SJCRH30 (cell line): Measurements from ENCODE around the gene PIM3. TPM values are rescaled to one million over a fixed set of nuclear protein-coding genes. Genes with fewer than 3 reads are reported as not detected.

Experiments used
- DNase-seq, 2 experiments: peaks; one replicate each; pipeline ENCODE4 v3.0.0-alpha.2; 2015 to 2020
- H3K27ac ChIP-seq: fragments of 250-450 bp; sonication (Bioruptor Pico); 2 replicates; pipeline ENCODE4 v1.5.1; 2020; ENCODE audit warnings: mild to moderate bottlenecking, moderate library complexity
- H3K27me3 ChIP-seq: fragments of 250-450 bp; sonication (Bioruptor Pico); 2 replicates; pipeline ENCODE4 v1.5.1; 2020; ENCODE audit warnings: mild to moderate bottlenecking, moderate library complexity
- H3K36me3 ChIP-seq: fragments of 250-450 bp; sonication (Bioruptor Pico); 2 replicates; pipeline ENCODE4 v1.5.1; 2020; ENCODE audit warnings: mild to moderate bottlenecking, moderate library complexity
- H3K4me1 ChIP-seq: fragments of 250-450 bp; sonication (Bioruptor Pico); 2 replicates; pipeline ENCODE4 v1.5.1; 2020; ENCODE audit warnings: mild to moderate bottlenecking, moderate library complexity
- H3K4me3 ChIP-seq: fragments of 250-450 bp; sonication (Bioruptor Pico); 2 replicates; pipeline ENCODE4 v1.5.1; 2020; ENCODE audit warnings: mild to moderate bottlenecking, moderate library complexity
- H3K9me3 ChIP-seq: fragments of 250-450 bp; sonication (Bioruptor Pico); replicated peaks from 2 replicates; pipeline ENCODE4 v1.5.1; 2020; ENCODE audit warnings: mild to moderate bottlenecking, moderate library complexity
- total RNA-seq: library from RNA; depleted of rRNA; stranded (reverse); fragments of >200 nt; shearing (Covaris generic); gene quantifications from 2 replicates; pipeline ENCODE4 v1.2.3, GENCODE V29; 2014

The PIM3 gene
- total RNA-seq, 1 experiment from 2014 or later, result 51.2 TPM

DNA sequence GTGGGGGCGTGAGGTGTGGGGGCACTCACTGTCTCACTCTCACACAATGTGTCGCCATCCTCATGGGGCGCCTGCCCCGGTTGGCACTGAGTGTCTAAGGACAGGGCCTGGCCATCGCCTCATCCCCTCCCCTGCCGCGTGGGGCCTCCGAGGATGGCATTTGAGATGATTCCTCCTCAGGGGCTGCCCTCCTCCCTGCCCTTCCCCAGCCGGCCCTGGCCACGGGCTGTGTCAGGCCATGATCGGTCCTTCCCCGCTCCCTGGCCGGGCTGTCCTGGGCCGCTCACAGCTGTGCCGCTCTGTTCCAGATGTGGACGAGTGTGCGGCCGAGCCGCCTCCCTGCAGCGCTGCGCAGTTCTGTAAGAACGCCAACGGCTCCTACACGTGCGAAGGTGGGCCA lies 37.6 kb upstream of the PIM3 start:
- H3K4me1 ChIP-seq, result no peaks in the 10 kb centered on the region
- H3K4me3 ChIP-seq, result no peak overlapping the region
- H3K27ac ChIP-seq, result no peak overlapping the region
- H3K27me3 ChIP-seq, result no peaks in the 10 kb centered on the region
- no peak for DNase-seq
- H3K9me3 ChIP-seq, result no peaks in the 10 kb centered on the region
- no peaks in the 10 kb centered on the region for H3K36me3 ChIP-seq

DNA sequence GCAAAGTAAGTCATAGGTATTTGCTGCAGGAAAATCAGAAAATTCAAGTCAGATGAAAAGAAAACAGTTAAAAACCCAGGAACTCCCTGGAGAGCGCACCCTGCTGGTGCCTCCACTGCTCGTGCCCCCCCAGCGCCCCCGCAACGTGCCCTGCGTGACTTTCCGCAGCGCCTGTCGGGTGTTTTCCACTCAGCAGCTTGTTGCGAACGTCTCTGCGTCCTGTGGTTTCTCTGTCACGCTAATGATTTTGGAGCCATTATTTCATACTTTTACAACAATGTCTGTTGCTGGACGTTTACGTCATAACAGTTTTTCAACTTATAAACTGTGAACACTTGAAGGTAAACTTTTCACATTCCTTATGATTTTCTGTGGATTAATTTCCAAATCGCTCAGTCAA lies 37.1 kb upstream of the PIM3 start:
- DNase-seq, result no peak
- H3K4me3 ChIP-seq, result no peak overlapping the region
- H3K9me3 ChIP-seq, result no peaks in the 10 kb centered on the region
- no peaks in the 10 kb centered on the region for H3K36me3 ChIP-seq
- H3K4me1 ChIP-seq, result no peaks in the 10 kb centered on the region
- no peaks in the 10 kb centered on the region for H3K27me3 ChIP-seq
- no peak overlapping the region for H3K27ac ChIP-seq

DNA sequence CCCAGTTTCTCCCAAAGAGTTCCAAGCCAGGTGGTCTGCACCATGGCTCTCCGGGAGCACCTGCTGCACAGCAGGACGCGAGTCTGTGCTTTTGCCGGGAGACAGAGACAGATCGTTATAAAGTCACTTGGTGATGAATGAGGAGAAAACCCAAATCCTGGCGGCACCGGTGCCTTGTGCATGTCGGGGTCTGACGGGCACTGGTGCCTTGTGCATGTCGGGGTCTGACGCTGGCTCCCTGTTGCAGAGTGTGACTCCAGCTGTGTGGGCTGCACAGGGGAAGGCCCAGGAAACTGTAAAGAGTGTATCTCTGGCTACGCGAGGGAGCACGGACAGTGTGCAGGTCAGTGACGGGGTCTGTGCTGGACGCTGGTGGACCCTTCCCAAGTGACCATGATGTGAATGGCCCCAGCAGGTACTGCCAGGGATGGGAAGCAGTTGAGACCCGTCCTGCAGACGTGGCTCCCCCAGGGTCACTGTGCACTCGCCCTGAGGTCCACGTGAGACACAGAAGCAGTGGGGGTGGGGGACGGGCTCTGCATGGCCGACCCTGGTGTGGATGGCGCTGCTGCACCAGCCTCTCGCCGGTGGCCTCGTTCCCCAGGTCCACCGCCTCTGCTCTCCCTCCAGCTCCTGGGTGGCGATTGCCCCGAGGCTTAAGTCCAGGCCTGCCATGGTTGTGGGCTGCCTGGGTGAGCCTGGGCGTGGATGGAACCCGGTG lies 36.3 kb upstream of the PIM3 start:
- no peak overlapping the region for H3K4me3 ChIP-seq
- no peaks in the 10 kb centered on the region for H3K27me3 ChIP-seq
- H3K36me3 ChIP-seq, result no peaks in the 10 kb centered on the region
- DNase-seq, result no peak
- no peak overlapping the region for H3K27ac ChIP-seq
- no peaks in the 10 kb centered on the region for H3K4me1 ChIP-seq
- H3K9me3 ChIP-seq, result no peaks in the 10 kb centered on the region

DNA sequence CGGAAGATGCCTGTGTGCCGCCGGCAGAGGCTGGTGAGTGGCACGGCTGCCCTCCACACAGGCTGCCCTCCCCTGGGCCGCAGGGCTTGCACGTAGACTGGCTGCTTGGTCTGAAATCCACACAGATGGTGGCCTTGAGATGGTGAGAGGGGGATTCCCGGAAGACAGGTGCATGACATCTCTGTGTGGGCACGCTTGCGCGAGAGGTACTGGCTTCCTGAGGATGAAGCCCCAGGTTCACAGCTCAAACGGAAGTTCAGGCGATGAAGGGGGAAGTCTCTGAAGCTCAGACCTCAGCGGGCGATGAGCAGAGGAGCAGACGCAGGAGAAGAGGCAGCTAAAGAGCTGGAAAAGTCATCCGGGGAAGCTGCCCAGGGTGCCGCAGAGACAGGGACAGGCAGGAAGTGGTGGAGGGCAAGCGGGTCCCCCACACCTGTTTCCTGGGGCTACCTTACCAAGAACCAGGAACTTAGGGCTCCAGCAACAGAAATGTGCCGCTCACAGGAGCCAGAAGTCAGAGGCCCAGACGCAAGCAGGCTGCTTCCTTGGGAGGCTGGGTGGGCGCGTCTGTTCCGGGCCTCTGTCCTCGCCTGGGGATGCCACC lies 34.9 kb upstream of the PIM3 start:
- H3K4me3 ChIP-seq, result no peak overlapping the region
- H3K4me1 ChIP-seq, result no peaks in the 10 kb centered on the region
- no peak for DNase-seq
- no peaks in the 10 kb centered on the region for H3K9me3 ChIP-seq
- no peak overlapping the region for H3K27ac ChIP-seq
- H3K27me3 ChIP-seq, result no peaks in the 10 kb centered on the region
- no peaks in the 10 kb centered on the region for H3K36me3 ChIP-seq

DNA sequence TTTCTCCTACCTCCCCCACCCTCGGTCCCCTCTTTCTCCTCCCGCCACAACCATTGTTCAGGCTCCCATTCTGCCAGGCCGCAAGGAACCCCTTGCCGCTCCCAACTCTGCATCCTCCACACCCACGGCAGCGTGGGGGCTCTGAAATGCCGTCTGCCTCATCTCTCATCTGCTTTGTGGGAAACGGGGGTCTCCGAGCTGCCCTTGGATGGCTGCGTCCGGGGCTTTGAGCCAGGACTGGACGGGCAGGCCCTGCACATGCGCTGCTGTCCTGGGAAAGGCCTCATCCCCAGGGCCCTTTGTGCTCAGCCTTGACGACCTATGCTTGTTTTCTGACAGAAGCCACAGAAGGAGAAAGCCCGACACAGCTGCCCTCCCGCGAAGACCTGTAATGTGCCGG lies 33.7 kb upstream of the PIM3 start:
- DNase-seq, result no peak

DNA sequence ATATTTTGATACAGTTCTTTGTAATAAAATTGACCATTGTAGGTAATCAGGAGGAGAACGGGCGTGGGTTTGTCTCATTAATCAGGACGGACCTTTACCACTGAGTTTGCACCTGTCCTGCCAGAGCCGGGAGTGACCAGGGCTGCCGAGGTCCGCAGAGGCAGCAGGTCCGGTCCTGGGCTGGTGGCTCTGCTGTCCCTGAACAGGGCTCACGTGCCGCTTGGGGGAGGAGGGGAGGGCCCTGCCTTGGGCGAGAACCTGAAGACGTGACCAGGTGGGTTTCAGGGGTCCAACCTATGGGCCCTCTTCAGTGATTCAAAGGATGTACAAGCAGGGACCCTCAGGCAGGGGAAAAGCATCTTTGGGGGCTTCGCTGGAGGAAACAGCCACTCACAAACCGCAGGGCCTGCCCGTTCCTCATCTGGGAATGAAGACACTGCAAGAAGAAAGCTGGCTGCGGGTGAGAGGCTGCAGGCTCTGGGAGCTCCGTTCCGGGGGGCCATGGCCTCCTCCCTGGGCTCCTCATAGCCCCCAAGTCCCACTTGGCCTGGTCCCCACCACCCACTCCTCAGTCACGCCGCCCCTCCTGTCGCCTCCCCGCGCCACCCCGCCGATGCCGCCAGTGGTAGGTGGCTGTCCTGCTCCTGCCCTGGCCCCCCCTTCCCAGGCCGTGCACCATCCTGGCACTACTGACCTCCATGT lies 32.9 kb upstream of the PIM3 start:
- no peak for DNase-seq
- Histone ChIP-seq H3K9me3 (no peaks in the 10 kb centered on the region), H3K27ac (no peak overlapping the region)

More for the DNA sequence above, 33.7 kb upstream of the PIM3 start:
- Histone ChIP-seq H3K4me1 (peaks cover 8% of the 10 kb centered on the region), H3K36me3 (no peaks in the 10 kb centered on the region), H3K27ac (no peak overlapping the region), H3K9me3 (no peaks in the 10 kb centered on the region), H3K27me3 (no peaks in the 10 kb centered on the region), H3K4me3 (no peak overlapping the region)

DNA sequence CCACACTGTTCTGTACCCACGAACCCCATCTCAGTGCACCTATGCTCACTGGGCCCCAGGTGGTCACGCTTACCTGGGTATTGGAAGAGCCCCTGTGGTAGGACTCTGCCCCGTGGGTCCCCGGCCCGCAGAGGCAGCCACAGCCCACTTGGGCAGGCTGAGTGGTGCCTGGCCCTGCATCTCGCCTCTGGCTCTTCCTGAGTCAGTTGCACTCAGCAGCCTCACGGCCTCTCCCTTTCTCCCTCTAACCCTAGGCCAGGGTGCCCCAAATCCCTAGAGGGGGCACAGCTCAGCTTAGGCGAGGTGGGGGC lies 32.4 kb upstream of the PIM3 start:
- Histone ChIP-seq H3K9me3 (no peaks in the 10 kb centered on the region), H3K4me3 (no peak overlapping the region), H3K36me3 (no peaks in the 10 kb centered on the region), H3K27ac (no peak overlapping the region), H3K27me3 (no peaks in the 10 kb centered on the region), H3K4me1 (peaks cover 8% of the 10 kb centered on the region)
- no peak for DNase-seq

More for the DNA sequence above, 32.9 kb upstream of the PIM3 start:
- Histone ChIP-seq H3K4me3 (no peak overlapping the region), H3K27me3 (no peaks in the 10 kb centered on the region), H3K36me3 (no peaks in the 10 kb centered on the region), H3K4me1 (peaks cover 8% of the 10 kb centered on the region)

DNA sequence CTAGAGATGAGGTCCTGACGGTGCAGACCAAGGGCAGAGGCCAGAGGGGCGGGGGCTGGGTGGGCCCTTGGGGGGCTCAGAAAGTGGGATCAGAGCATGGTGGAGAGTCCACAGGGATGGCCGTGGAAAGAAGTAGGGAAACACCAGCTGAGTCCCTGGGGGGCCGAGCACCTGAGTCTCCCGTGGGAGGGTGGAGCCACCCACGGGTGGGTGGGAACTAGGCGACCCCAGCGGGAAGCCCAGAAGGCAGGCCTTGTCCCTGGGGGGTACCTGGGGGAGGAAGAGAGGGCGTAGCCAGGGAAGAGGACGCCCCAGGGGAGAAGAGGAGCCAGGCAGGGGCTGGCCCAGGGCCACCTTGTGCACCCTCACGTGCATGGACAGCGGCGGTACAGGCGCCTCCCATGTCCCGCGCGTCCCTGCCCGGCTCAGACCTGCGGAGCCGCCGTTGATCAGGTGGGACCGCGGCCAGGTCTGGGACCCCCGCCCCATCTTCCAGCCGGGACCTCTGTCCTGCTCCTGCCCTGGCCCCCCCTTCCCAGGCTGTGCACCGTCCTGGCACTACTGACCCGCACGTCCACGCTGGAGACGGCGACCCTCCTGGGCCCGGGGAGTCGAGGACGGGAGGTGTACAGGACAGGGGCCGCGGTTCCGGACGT lies 31.9 kb upstream of the PIM3 start:
- DNase-seq, result no peak
- Histone ChIP-seq H3K27ac (no peak overlapping the region), H3K27me3 (no peaks in the 10 kb centered on the region), H3K9me3 (no peaks in the 10 kb centered on the region), H3K4me3 (no peak overlapping the region), H3K36me3 (no peaks in the 10 kb centered on the region), H3K4me1 (peaks cover 11% of the 10 kb centered on the region)

DNA sequence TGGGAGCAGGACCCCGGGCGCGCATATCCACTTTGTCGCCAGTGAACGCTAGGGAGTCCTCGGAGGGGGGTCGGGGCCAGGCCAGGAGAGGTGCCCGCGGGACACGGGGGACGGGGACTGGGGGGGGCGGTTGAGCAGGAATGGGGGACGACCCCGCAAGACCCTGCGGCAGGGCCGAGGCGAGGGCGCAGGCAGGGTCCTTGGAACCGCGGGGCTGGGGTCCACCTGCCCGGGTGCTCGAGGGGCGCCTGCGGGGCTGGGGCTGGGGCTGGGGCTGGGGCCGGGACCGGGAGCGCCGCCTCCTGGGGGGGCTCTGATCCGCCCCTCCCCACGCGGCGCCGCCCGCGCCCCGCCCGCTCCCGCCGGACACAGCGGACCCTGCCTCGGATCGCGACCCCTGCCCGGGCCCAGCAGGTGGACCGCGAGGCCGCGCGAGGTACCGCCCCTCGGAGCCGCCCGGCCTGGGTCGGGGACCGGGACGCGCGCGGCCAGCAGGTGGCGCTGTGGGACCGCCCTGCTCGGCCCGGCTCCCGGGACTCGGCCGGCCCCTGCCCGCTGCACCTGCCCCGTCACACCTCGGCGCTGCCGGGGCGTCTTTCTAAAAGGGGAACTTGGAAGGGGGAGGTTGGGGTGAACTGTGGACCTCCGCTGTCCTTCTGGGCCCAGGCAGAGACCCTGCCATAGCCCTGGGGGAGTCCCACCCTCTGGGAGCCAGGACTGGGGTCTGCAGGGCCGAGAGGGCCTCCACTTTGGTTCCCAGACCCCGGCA lies 31.2 kb upstream of the PIM3 start:
- DNase-seq, result peak; percentile 59 to 77
- H3K36me3 ChIP-seq, result no peaks in the 10 kb centered on the region
- H3K4me3 ChIP-seq, result no peak overlapping the region
- no peaks in the 10 kb centered on the region for H3K9me3 ChIP-seq
- no peaks in the 10 kb centered on the region for H3K27me3 ChIP-seq
- H3K27ac ChIP-seq, result no peak overlapping the region
- H3K4me1 ChIP-seq, result peaks cover 18% of the 10 kb centered on the region

DNA sequence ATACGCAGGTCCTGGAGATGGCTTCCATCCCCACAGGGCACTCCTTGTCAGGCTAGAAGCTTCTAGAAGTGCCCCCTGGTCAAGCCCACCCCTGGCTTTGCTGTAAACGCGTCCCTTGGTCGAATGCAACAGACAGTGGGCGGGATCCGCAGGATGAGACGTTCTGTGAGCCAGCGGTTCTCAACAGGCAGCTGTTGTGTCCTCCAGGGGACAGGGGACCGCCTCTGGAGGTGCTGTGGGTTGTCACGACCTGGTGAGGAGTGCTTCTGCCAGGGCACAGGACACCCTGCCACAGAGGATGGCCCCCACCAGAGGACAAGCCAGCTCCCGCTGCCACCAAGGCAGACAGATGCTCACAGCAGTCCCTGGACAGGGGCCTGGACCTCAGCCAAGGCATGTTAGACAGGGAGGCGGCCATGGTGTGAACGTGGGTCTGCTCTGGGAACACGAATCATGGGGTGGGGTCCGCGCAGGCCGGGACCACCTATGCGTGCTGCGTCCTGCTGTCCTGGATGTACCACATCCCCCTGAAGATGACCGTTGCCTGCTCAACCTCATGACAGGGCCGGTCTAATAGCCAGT lies 30.5 kb upstream of the PIM3 start:
- no peaks in the 10 kb centered on the region for H3K9me3 ChIP-seq
- no peak overlapping the region for H3K4me3 ChIP-seq
- no peaks in the 10 kb centered on the region for H3K27me3 ChIP-seq
- no peaks in the 10 kb centered on the region for H3K36me3 ChIP-seq
- peaks cover 24% of the 10 kb centered on the region for H3K4me1 ChIP-seq
- DNase-seq, result no peak
- no peak overlapping the region for H3K27ac ChIP-seq

DNA sequence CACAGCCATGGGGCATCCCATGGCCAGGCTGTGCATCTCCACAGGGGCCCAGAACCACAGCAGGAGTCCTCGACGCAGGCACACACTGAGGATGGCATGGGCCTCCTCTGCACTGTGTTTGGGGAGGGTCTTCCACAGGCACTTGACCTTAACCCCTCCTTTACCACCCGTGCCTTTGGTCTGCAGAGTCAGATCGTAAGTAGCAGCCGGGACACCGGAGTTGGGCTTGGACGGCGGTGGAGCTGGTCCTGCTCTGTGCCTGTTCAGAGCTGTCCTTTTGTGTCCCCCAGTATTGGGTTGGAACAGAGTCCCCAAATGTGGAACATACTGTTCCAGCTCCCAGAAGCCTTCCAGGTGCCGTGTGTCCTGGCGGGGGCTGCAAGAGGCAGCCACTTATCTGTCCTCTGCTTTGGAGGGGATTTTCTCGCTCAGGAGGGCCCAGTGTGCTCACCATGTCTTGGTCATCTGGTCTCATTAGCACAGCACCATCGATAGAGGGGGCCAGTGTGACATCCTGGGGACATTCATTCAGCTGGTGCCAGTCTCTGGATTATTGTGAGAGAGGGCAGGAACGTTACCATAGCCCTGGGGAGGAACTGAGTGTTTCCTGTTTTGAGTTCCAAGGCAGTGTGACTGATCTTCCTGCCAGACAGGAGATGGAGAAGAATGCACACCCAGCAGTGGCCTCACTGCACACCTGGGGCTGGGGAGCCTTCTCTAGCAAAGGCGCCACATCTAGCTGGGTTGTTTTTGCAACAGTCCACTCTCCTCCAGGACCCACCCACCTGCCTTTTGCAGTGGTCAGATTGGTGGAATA lies 29.8 kb upstream of the PIM3 start:
- no peak overlapping the region for H3K27ac ChIP-seq
- H3K4me1 ChIP-seq, result peaks cover 24% of the 10 kb centered on the region
- H3K4me3 ChIP-seq, result no peak overlapping the region
- no peaks in the 10 kb centered on the region for H3K36me3 ChIP-seq
- peak; percentile 83 to 92 for DNase-seq
- H3K27me3 ChIP-seq, result no peaks in the 10 kb centered on the region
- no peaks in the 10 kb centered on the region for H3K9me3 ChIP-seq

DNA sequence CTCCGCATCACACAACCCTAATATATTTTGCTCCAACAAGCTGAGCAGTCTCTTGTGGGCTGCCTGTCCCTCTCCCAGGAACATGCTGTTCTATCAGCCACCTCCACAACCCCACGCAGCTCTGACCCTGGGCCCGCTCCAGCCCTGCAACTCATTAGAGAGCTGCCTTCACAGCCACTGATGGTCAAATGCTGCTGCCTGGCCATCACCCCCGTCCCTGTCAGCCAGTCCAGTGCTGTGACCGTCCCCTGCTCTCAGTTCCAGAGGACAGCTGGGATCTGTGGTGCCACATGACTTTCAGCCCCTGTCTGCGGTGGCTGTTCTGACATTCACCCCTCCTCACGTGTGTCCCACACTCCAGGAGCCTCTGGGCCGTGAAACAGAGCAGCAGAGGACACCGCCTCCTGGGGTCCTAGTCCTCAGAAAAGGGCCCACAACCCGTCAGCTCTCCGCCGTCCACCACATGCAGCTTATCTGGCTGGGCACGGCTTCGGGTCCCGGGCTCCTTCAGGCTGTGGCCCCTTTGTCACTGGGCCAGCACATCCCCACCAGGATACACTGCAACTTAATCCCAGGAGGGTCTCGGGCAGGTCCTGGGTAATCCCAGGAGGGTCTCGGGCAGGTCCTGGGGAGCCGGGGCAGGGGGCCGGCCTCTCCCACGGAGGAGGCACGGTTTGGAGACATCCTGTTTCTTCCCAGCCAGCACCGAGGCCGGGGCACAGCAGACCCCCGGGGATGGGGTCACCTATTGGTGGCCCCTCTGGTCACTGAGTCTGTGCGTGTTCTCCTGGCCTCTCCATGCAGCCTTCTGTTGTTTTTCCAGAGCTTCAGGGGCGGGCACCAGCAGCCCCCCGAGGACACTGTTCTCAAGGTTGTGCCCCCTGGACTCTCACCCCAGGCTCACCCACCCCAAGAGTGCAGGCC lies 27.1 kb upstream of the PIM3 start:
- Histone ChIP-seq H3K4me3 (no peak overlapping the region), H3K27me3 (no peaks in the 10 kb centered on the region), H3K36me3 (no peaks in the 10 kb centered on the region), H3K4me1 (peaks cover 46% of the 10 kb centered on the region), H3K27ac (no peak overlapping the region; the same call in 1 of the 2 replicates), H3K9me3 (no peaks in the 10 kb centered on the region)
- peak in 1 of 2 experiments; percentile 56 for DNase-seq
